WTC11 (cell line): ENCODE results near the gene AGBL1. TPM values are rescaled to one million over a fixed set of nuclear protein-coding genes. Genes with fewer than 3 reads are reported as not detected.

ENCODE experiments used
- ATAC-seq: fragments of 200-7000 bp; cut with Tn5 transposase; 2 replicates; pipeline ENCODE4 v1.10.0; 2021; ENCODE audit warnings: mild to moderate bottlenecking, moderate library complexity
- CTCF ChIA-PET: fragments of 300-600 bp; sonication (Branson Sonifier 250); formaldehyde crosslinking; loops from one replicate; lab custom pipeline; 2021; ENCODE audit warnings: antibody characterized with exemption; lab: Charles Lee
- POLR2A ChIA-PET: fragments of 350-600 bp; sonication (Branson Sonifier 250); formaldehyde crosslinking; loops from one replicate; lab custom pipeline; 2021; ENCODE audit warnings: antibody characterized with exemption; lab: Charles Lee
- DNase-seq: peaks from one replicate; pipeline ENCODE4 v3.0.0; 2021; ENCODE audit warnings: low spot score
- H3K27ac Mint-ChIP-seq: 2 replicates; pipeline ENCODE4 v1.8.0; 2021; ENCODE audit warnings: mixed read lengths
- H3K27me3 Mint-ChIP-seq: 2 replicates; pipeline ENCODE4 v1.8.0; 2021; ENCODE audit warnings: low read depth, mild to moderate bottlenecking, moderate library complexity, mixed read lengths
- H3K36me3 Mint-ChIP-seq: 2 replicates; pipeline ENCODE4 v1.8.0; 2021; ENCODE audit warnings: mixed read lengths
- H3K4me1 Mint-ChIP-seq: 2 replicates; pipeline ENCODE4 v1.8.0; 2022; ENCODE audit warnings: mixed read lengths
- H3K4me3 Mint-ChIP-seq: 2 replicates; pipeline ENCODE4 v1.8.0; 2021; ENCODE audit warnings: mild to moderate bottlenecking, moderate library complexity, mixed read lengths
- H3K9me3 Mint-ChIP-seq: 2 replicates; pipeline ENCODE4 v1.8.0; 2021; ENCODE audit warnings: mixed read lengths
- ATF3 ChIP-seq: sonication (generic); formaldehyde crosslinking; conservative IDR thresholded peaks from 2 replicates; pipeline ENCODE4 v1.8.1; 2022; ENCODE audit warnings: mild to moderate bottlenecking, missing genetic modification reagents
- ATF6 ChIP-seq: sonication (generic); formaldehyde crosslinking; IDR thresholded peaks from 2 replicates; pipeline ENCODE4 v1.8.1; 2023; ENCODE audit warnings: mild to moderate bottlenecking, missing genetic modification reagents
- CDX4 ChIP-seq: fragments of 250-450 bp; sonication (Bioruptor Pico); IDR thresholded peaks from 2 replicates; pipeline ENCODE4 v1.9.0; 2021; ENCODE audit warnings: moderate library complexity, mild to moderate bottlenecking, inconsistent platforms, borderline replicate concordance
- CREB1 ChIP-seq: sonication (generic); formaldehyde crosslinking; IDR thresholded peaks from 2 replicates; pipeline ENCODE4 v1.8.0; 2023; ENCODE audit warnings: mild to moderate bottlenecking, missing genetic modification reagents
- CREM ChIP-seq: sonication (generic); formaldehyde crosslinking; IDR thresholded peaks from 2 replicates; pipeline ENCODE4 v1.8.1; 2022; ENCODE audit warnings: mild to moderate bottlenecking, missing genetic modification reagents, moderate library complexity
- E2F4 ChIP-seq: sonication (generic); formaldehyde crosslinking; IDR thresholded peaks from 2 replicates; pipeline ENCODE4 v1.8.1; 2022; ENCODE audit warnings: low read depth, mild to moderate bottlenecking, moderate library complexity, missing genetic modification reagents, borderline replicate concordance
- ERG ChIP-seq: fragments of 250-450 bp; sonication (Bioruptor Pico); IDR thresholded peaks from 2 replicates; pipeline ENCODE4 v1.8.0; 2021; ENCODE audit warnings: mild to moderate bottlenecking
- FOXJ3 ChIP-seq: sonication (generic); formaldehyde crosslinking; IDR thresholded peaks from 2 replicates; pipeline ENCODE4 v1.9.0; 2021; ENCODE audit warnings: missing genetic modification reagents, mild to moderate bottlenecking, borderline replicate concordance
- JUN ChIP-seq: sonication (generic); formaldehyde crosslinking; IDR thresholded peaks from 2 replicates; pipeline ENCODE4 v1.8.0; 2023; ENCODE audit warnings: mild to moderate bottlenecking, missing genetic modification reagents
- MYBL2 ChIP-seq: sonication (generic); formaldehyde crosslinking; IDR thresholded peaks from 2 replicates; pipeline ENCODE4 v1.8.1; 2023; ENCODE audit warnings: mild to moderate bottlenecking, moderate library complexity, missing genetic modification reagents
- NFATC4 ChIP-seq: fragments of 250-450 bp; sonication (Bioruptor Pico); IDR thresholded peaks from 2 replicates; pipeline ENCODE4 v1.9.0; 2021; ENCODE audit warnings: mild to moderate bottlenecking
- NR2C2 ChIP-seq: sonication (generic); formaldehyde crosslinking; IDR thresholded peaks from 2 replicates; pipeline ENCODE4 v1.8.0; 2022; ENCODE audit warnings: mild to moderate bottlenecking, missing genetic modification reagents
- RELA ChIP-seq: sonication (generic); formaldehyde crosslinking; IDR thresholded peaks from 2 replicates; pipeline ENCODE4 v1.8.1; 2022; ENCODE audit warnings: missing genetic modification reagents, mild to moderate bottlenecking, borderline replicate concordance
- SMAD4 ChIP-seq: sonication (generic); formaldehyde crosslinking; IDR thresholded peaks from 2 replicates; pipeline ENCODE4 v1.8.0; 2022; ENCODE audit warnings: mild to moderate bottlenecking, missing genetic modification reagents
- STAT6 ChIP-seq: sonication (generic); formaldehyde crosslinking; conservative IDR thresholded peaks from 2 replicates; pipeline ENCODE4 v1.8.1; 2023; ENCODE audit warnings: mild to moderate bottlenecking, low read depth, missing genetic modification reagents, moderate library complexity
- TEAD4 ChIP-seq: sonication (generic); formaldehyde crosslinking; IDR thresholded peaks from 2 replicates; pipeline ENCODE4 v1.8.0; 2022; ENCODE audit warnings: mild to moderate bottlenecking, missing genetic modification reagents
- ZMAT4 ChIP-seq: fragments of 250-450 bp; sonication (Bioruptor Pico); IDR thresholded peaks from 2 replicates; pipeline ENCODE4 v1.9.0; 2021; ENCODE audit warnings: mild to moderate bottlenecking
- ZNF121 ChIP-seq: sonication (generic); formaldehyde crosslinking; IDR thresholded peaks from 2 replicates; pipeline ENCODE4 v1.8.0; 2023; ENCODE audit warnings: missing genetic modification reagents
- ZNF263 ChIP-seq: sonication (generic); formaldehyde crosslinking; IDR thresholded peaks from 2 replicates; pipeline ENCODE4 v1.8.1; 2022; ENCODE audit warnings: low read depth, mild to moderate bottlenecking, moderate library complexity, missing genetic modification reagents
- ZNF671 ChIP-seq: fragments of 250-450 bp; sonication (Bioruptor Pico); IDR thresholded peaks from 2 replicates; pipeline ENCODE4 v1.8.0; 2021; ENCODE audit warnings: mild to moderate bottlenecking
- ZSCAN18 ChIP-seq: fragments of 250-450 bp; sonication (Bioruptor Pico); IDR thresholded peaks from 2 replicates; pipeline ENCODE4 v2.1.2; 2022; ENCODE audit warnings: mild to moderate bottlenecking, moderate library complexity
- total RNA-seq: library from RNA; stranded (reverse); gene quantifications from 3 replicates; pipeline ENCODE4 v1.2.3, GENCODE V29; 2021

AGBL1 gene
- total RNA-seq, 1 experiment from 2014 or later: not detected

- TF ChIP-seq ZSCAN18 (no peak), SMAD4 (no peak), TEAD4 (CRISPR knock-in tag) (no peak), ZMAT4 (CRISPR knock-in tag) (no peak)
Observed at GRCh38 chr15:86595741-86596140, 516.1 kb downstream of the AGBL1 start (continued).

- CTCF ChIA-PET: no interaction called here
- TF ChIP-seq NFATC4: no peak
- no peak for TF ChIP-seq CREB1 (CRISPR knock-in tag)
- TF ChIP-seq ZNF263 (CRISPR knock-in tag): no peak
- TF ChIP-seq ATF6 (CRISPR knock-in tag): no peak
- TF ChIP-seq FOXJ3 (CRISPR knock-in tag): no peak
- no peak for TF ChIP-seq NR2C2 (CRISPR knock-in tag)
- no peak for TF ChIP-seq ATF3 (CRISPR knock-in tag)
- no peak for TF ChIP-seq CDX4 (CRISPR knock-in tag)
- no peak for TF ChIP-seq JUN (CRISPR knock-in tag)
- TF ChIP-seq RELA (CRISPR knock-in tag): no peak
- TF ChIP-seq CREM (CRISPR knock-in tag): no peak
- TF ChIP-seq ZNF121 (CRISPR knock-in tag): no peak
- no peak for TF ChIP-seq ERG
- TF ChIP-seq ZNF671 (CRISPR knock-in tag): no peak
- TF ChIP-seq MYBL2 (CRISPR knock-in tag): no peak
- no peak for TF ChIP-seq TEAD4 (CRISPR knock-in tag)
- no peak for TF ChIP-seq E2F4 (CRISPR knock-in tag)
- no peak for TF ChIP-seq STAT6
- TF ChIP-seq, all 79 proteins: peak for 0
- no peaks in the 10 kb centered on the region; the same call in 1 of the 2 replicates for H3K27me3 Mint-ChIP-seq
- H3K36me3 Mint-ChIP-seq: 0 out of 2 replicates have a peak, but pooled peaks cover 3% of the 10 kb centered on the region
- H3K27ac Mint-ChIP-seq: no peak overlapping the region
- DNase-seq (no peak), ATAC-seq (no peak)
- peaks cover 17% of the 10 kb centered on the region for H3K4me1 Mint-ChIP-seq
- no peak overlapping the region for H3K4me3 Mint-ChIP-seq
- peaks cover 10% of the 10 kb centered on the region for H3K9me3 Mint-ChIP-seq
- POLR2A ChIA-PET: no interaction called here
Observed at GRCh38 chr15:86603466-86603865, 523.8 kb downstream of the AGBL1 start.
